ENCODE data around the gene CALD1. TPM values are rescaled to one million over a fixed set of nuclear protein-coding genes. Genes with fewer than 3 reads are reported as not detected.

CALD1 gene
- total RNA-seq (2014; rRNA removed) = 188 and 230 TPM in 2 replicates
- polyA plus RNA-seq (2012) = 342 TPM

GRCh38 chr7:134778941-134779740 lies at the start of gene CALD1:
CALD1 (plus strand) TSS chr7:134779634; CDS start chr7:134867734, 88,100 bp downstream.
- peak; percentile 97 for DNase-seq (ENCODE audit: low read depth)

- no peak for DNase-seq (ENCODE audit: low read depth)
Measured at GRCh38 chr7:134729895-134730294, 49.5 kb upstream of the CALD1 start.

- peak; percentile 51 for DNase-seq (ENCODE audit: low read depth)
Measured at GRCh38 chr7:134730411-134730829, 49.0 kb upstream of the CALD1 start.

- no peak for DNase-seq (ENCODE audit: low read depth)
Measured at GRCh38 chr7:134731616-134732015, 47.8 kb upstream of the CALD1 start.

- no peak for DNase-seq (ENCODE audit: low read depth)
Measured at GRCh38 chr7:134732728-134733127, 46.7 kb upstream of the CALD1 start.

- no peak for DNase-seq (ENCODE audit: low read depth)
Measured at GRCh38 chr7:134736381-134736780, 43.1 kb upstream of the CALD1 start.

GRCh38 chr7:134737566-134738345 lies 41.7 kb upstream of the CALD1 start:
- peak; percentile 92 for DNase-seq (ENCODE audit: low read depth)

- DNase-seq (ENCODE audit: low read depth) = no peak
Measured at GRCh38 chr7:134739362-134739761, 40.1 kb upstream of the CALD1 start.

- no peak for DNase-seq (ENCODE audit: low read depth)
Measured at GRCh38 chr7:134740376-134740775, 39.1 kb upstream of the CALD1 start.

- DNase-seq (ENCODE audit: low read depth) = peak; percentile 88
Measured at GRCh38 chr7:134741907-134742635, 37.4 kb upstream of the CALD1 start.

- peak; percentile 30 for DNase-seq (ENCODE audit: low read depth)
Measured at GRCh38 chr7:134742688-134743350, 36.6 kb upstream of the CALD1 start.

- DNase-seq (ENCODE audit: low read depth) = no peak
Measured at GRCh38 chr7:134744569-134744968, 34.9 kb upstream of the CALD1 start.

GRCh38 chr7:134747326-134747725 lies 32.1 kb upstream of the CALD1 start:
- no peak for DNase-seq (ENCODE audit: low read depth)

GRCh38 chr7:134750083-134751062 lies 29.1 kb upstream of the CALD1 start:
- DNase-seq (ENCODE audit: low read depth) = peak; percentile 53

- DNase-seq (ENCODE audit: low read depth) = peak; percentile 61
Measured at GRCh38 chr7:134752006-134752760, 27.3 kb upstream of the CALD1 start.

GRCh38 chr7:134755422-134756022 lies 23.9 kb upstream of the CALD1 start:
- peak; percentile 38 for DNase-seq (ENCODE audit: low read depth)

GRCh38 chr7:134757938-134758337 lies 21.5 kb upstream of the CALD1 start:
- DNase-seq (ENCODE audit: low read depth) = no peak

GRCh38 chr7:134758981-134759380 lies 20.5 kb upstream of the CALD1 start:
- DNase-seq (ENCODE audit: low read depth) = no peak

- peak; percentile 41 for DNase-seq (ENCODE audit: low read depth)
Measured at GRCh38 chr7:134761266-134761665, 18.2 kb upstream of the CALD1 start.

All from LHCN-M2 (cell line).